Astrocyte (in vitro differentiated cells and primary cell): ENCODE results near the gene GABARAPL2. TPM values are rescaled to one million over a fixed set of nuclear protein-coding genes. Genes with fewer than 3 reads are reported as not detected.
A peak's percentile ranks its signal among the peaks of the same experiment; 100 is the strongest.

Experiments
- DNase-seq: peaks from one replicate; pipeline ENCODE4 v3.0.0-alpha.2; 2010; ENCODE audit warnings: low read depth
- FAIRE-seq: peaks from 2 replicates; lab custom pipeline; 2011; peaks lifted over from hg19 to GRCh38; lab: Jason Lieb, UNC
- H2AFZ ChIP-seq: 2 replicates; pipeline ENCODE4 v1.6.0; 2012; ENCODE audit warnings: low read depth, low read length, inconsistent platforms
- H3K27ac ChIP-seq: 2 replicates; pipeline ENCODE4 v1.5.1; 2011; ENCODE audit warnings: low read depth, low read length, inconsistent platforms
- H3K27me3 ChIP-seq: 2 replicates; pipeline ENCODE4 v1.6.0; 2011; ENCODE audit warnings: low read length, inconsistent platforms; ENCODE audit not compliant: insufficient read depth
- H3K36me3 ChIP-seq: 2 replicates; pipeline ENCODE4 v1.5.1; 2011; ENCODE audit warnings: low read length, inconsistent platforms; ENCODE audit not compliant: insufficient read depth
- H3K4me1 ChIP-seq: 2 replicates; pipeline ENCODE4 v1.5.1; 2011; ENCODE audit warnings: low read length, inconsistent platforms; ENCODE audit not compliant: insufficient read depth
- H3K4me2 ChIP-seq: 2 replicates; pipeline ENCODE4 v1.6.0; 2012; ENCODE audit warnings: low read length, inconsistent platforms
- H3K4me3 ChIP-seq: 2 replicates; pipeline ENCODE4 v1.5.1; 2011; ENCODE audit warnings: low read depth, mild to moderate bottlenecking, low read length, inconsistent platforms; ENCODE audit not compliant: insufficient read depth
- H3K79me2 ChIP-seq: 2 replicates; pipeline ENCODE4 v1.6.0; 2012; ENCODE audit warnings: mild to moderate bottlenecking, low read length, inconsistent platforms; ENCODE audit not compliant: insufficient read depth
- H3K9ac ChIP-seq: 2 replicates; pipeline ENCODE4 v1.6.0; 2012; ENCODE audit warnings: mild to moderate bottlenecking, low read length, inconsistent platforms
- H3K9me3 ChIP-seq: 2 replicates; pipeline ENCODE4 v1.5.1; 2012; ENCODE audit warnings: low read depth, mild to moderate bottlenecking, low read length, inconsistent platforms; ENCODE audit not compliant: insufficient read depth
- H4K20me1 ChIP-seq: 2 replicates; pipeline ENCODE4 v1.6.0; 2012; ENCODE audit warnings: low read length, inconsistent platforms; ENCODE audit not compliant: insufficient read depth
- H3K27ac Mint-ChIP-seq: one replicate; pipeline ENCODE4 v1.8.0; 2021; ENCODE audit warnings: mild to moderate bottlenecking, mixed read lengths; ENCODE audit not compliant: unreplicated experiment
- H3K27me3 Mint-ChIP-seq: one replicate; pipeline ENCODE4 v1.8.0; 2021; ENCODE audit warnings: low read depth, mixed read lengths; ENCODE audit not compliant: unreplicated experiment
- H3K36me3 Mint-ChIP-seq: one replicate; pipeline ENCODE4 v1.8.0; 2021; ENCODE audit warnings: low read depth, mixed read lengths; ENCODE audit not compliant: unreplicated experiment
- H3K4me1 Mint-ChIP-seq: one replicate; pipeline ENCODE4 v1.8.0; 2021; ENCODE audit warnings: low read depth, mixed read lengths; ENCODE audit not compliant: unreplicated experiment
- H3K4me3 Mint-ChIP-seq: one replicate; pipeline ENCODE4 v1.8.0; 2021; ENCODE audit warnings: mild to moderate bottlenecking, moderate library complexity, mixed read lengths; ENCODE audit not compliant: unreplicated experiment
- H3K9me3 Mint-ChIP-seq: one replicate; pipeline ENCODE4 v1.8.0; 2021; ENCODE audit warnings: mild to moderate bottlenecking, mixed read lengths; ENCODE audit not compliant: unreplicated experiment
- EZH2 ChIP-seq: IDR thresholded peaks from 2 replicates; pipeline ENCODE4 v1.6.1; 2012; ENCODE audit warnings: mild to moderate bottlenecking, low read length, inconsistent platforms; ENCODE audit not compliant: insufficient read depth
- total RNA-seq: library from RNA; stranded (reverse); gene quantifications from 2 replicates; pipeline ENCODE4 v1.2.1, GENCODE V29; 2021
- TF ChIP-seq, protein P1 (sequence below): IDR thresholded peaks from 2 replicates; pipeline ENCODE4 v1.5.1; 2011; ENCODE audit warnings: low read depth, mild to moderate bottlenecking, inconsistent platforms, low read length, moderate library complexity; ENCODE audit not compliant: insufficient read depth

GABARAPL2 gene
- total RNA-seq, 1 donor from 2014 or later = 108 TPM

DNA sequence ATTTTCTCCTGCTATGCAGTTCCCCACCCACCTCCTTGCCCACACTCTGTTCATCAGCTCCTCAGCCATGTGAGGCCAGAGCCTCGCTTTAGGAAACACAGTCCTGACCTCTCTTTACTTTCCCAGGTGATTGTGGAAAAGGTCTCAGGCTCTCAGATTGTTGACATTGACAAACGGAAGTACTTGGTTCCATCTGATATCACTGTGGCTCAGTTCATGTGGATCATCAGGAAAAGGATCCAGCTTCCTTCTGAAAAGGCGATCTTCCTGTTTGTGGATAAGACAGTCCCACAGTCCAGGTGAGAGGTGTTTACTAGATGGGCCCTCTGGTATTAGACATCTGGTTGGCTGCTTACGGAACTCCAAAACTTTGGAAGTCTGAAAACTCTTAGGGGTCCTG, 1.7 kb downstream of the GABARAPL2 start:
- H3K27ac Mint-ChIP-seq = no peak overlapping the region
- H3K79me2 ChIP-seq = peaks cover 32% of the 10 kb centered on the region

DNA sequence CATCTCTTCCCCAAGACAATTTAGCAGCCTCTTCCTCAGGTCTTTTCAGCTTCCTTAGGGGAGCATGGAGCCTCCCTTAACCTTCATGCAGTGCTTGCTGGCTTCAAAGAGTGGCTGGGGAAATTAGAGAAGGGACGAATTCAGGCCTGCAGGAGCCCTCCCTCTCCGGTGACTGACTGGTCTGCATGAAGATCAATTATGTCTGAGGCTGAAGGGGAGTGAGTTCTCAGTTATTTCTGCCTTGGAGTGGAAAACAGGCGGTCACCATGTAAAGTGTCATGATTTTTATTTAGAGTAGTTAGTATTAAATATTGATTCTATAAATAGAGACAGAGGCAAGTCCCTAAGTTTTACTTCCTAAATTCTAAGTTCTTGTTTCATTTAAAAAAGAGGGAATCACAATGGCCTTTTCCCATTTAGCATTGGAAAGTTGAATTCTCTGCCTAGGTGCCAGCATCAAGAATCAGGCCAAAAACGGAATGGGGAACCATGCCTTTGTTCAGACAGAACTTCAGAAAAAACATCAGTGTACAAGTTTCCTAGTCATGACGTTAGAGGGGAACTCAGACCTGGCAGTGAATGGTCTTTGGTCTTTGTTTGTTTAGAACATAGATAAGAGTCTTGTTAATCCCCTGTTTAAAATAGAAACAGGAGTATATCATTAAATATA, 4.4 kb downstream of the GABARAPL2 start:
- no peak overlapping the region for H3K4me3 Mint-ChIP-seq
- Histone ChIP-seq H3K4me3 (no peak overlapping the region), H4K20me1 (peaks cover 84% of the 10 kb centered on the region), H3K36me3 (peaks cover 53% of the 10 kb centered on the region), H3K27me3 (no peaks in the 10 kb centered on the region), H3K9ac (no peak overlapping the region), H3K27ac (no peak overlapping the region), H3K79me2 (peaks cover 46% of the 10 kb centered on the region), H3K4me1 (peaks cover 4% of the 10 kb centered on the region), H3K4me2 (no peak overlapping the region), H2AFZ (no peak overlapping the region), H3K9me3 (no peaks in the 10 kb centered on the region)
- H3K27ac Mint-ChIP-seq = no peak overlapping the region
- no peaks in the 10 kb centered on the region for H3K9me3 Mint-ChIP-seq
- H3K4me1 Mint-ChIP-seq = peaks cover 11% of the 10 kb centered on the region
- no peaks in the 10 kb centered on the region for H3K27me3 Mint-ChIP-seq
- DNase-seq (no peak), FAIRE-seq (no peak)
- TF ChIP-seq, protein P1, sequence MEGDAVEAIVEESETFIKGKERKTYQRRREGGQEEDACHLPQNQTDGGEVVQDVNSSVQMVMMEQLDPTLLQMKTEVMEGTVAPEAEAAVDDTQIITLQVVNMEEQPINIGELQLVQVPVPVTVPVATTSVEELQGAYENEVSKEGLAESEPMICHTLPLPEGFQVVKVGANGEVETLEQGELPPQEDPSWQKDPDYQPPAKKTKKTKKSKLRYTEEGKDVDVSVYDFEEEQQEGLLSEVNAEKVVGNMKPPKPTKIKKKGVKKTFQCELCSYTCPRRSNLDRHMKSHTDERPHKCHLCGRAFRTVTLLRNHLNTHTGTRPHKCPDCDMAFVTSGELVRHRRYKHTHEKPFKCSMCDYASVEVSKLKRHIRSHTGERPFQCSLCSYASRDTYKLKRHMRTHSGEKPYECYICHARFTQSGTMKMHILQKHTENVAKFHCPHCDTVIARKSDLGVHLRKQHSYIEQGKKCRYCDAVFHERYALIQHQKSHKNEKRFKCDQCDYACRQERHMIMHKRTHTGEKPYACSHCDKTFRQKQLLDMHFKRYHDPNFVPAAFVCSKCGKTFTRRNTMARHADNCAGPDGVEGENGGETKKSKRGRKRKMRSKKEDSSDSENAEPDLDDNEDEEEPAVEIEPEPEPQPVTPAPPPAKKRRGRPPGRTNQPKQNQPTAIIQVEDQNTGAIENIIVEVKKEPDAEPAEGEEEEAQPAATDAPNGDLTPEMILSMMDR = no peak
- TF ChIP-seq EZH2 = no peak
- H3K36me3 Mint-ChIP-seq = peaks cover 13% of the 10 kb centered on the region

More for the DNA sequence above, 1.7 kb downstream of the GABARAPL2 start:
- peaks cover 63% of the 10 kb centered on the region for H4K20me1 ChIP-seq
- H3K4me2 ChIP-seq = peak overlapping the region; percentile 100
- H2AFZ ChIP-seq = no peak overlapping the region
- peaks cover 16% of the 10 kb centered on the region for H3K4me1 Mint-ChIP-seq
- H3K9ac ChIP-seq = no peak overlapping the region
- TF ChIP-seq EZH2 = no peak
- TF ChIP-seq, protein P1 = no peak
- H3K36me3 ChIP-seq = peaks cover 37% of the 10 kb centered on the region
- no peak for DNase-seq
- H3K27me3 Mint-ChIP-seq = no peaks in the 10 kb centered on the region
- H3K4me3 ChIP-seq = no peak overlapping the region
- peaks cover 11% of the 10 kb centered on the region for H3K4me1 ChIP-seq
- H3K36me3 Mint-ChIP-seq = peaks cover 13% of the 10 kb centered on the region
- H3K27ac ChIP-seq = no peak overlapping the region
- H3K9me3 Mint-ChIP-seq = no peaks in the 10 kb centered on the region
- H3K27me3 ChIP-seq = peaks cover 6% of the 10 kb centered on the region
- no peak for FAIRE-seq
- H3K4me3 Mint-ChIP-seq = peak overlapping the region; percentile 89
- H3K9me3 ChIP-seq = no peaks in the 10 kb centered on the region
